H1 (cell line): Measurements from ENCODE around the gene FERMT1. TPM values are rescaled to one million over a fixed set of nuclear protein-coding genes. Genes with fewer than 3 reads are reported as not detected.

Experiments
- CTCF ChIA-PET: fragments of 300-600 bp; sonication (Branson Sonifier 250); formaldehyde crosslinking; loops from one replicate; lab custom pipeline; 2021; ENCODE audit not compliant: partially characterized antibody; lab: Charles Lee
- POLR2A ChIA-PET: fragments of 300-600 bp; sonication (Branson Sonifier 250); formaldehyde crosslinking; loops from one replicate; lab custom pipeline; 2021; ENCODE audit warnings: inconsistent platforms; ENCODE audit not compliant: partially characterized antibody; lab: Charles Lee
- DNase-seq, 2 experiments: peaks; one replicate each; pipeline versions ENCODE4 v3.0.0 to v3.0.0-alpha.2; 2010 to 2022; ENCODE audit warnings: low spot score in 2 of 2, low read depth in 1 of 2, mixed read lengths in 1 of 2
- FAIRE-seq: peaks from 2 replicates; lab custom pipeline; 2011; peaks lifted over from hg19 to GRCh38; lab: Jason Lieb, UNC
- H2AFZ ChIP-seq: 2 replicates; pipeline ENCODE4 v1.8.1; 2012; ENCODE audit warnings: low read length, inconsistent platforms
- H2AK5ac ChIP-seq: 2 replicates; pipeline ENCODE4 v1.6.1; 2013; ENCODE audit warnings: low read depth, low read length
- H2BK120ac ChIP-seq: replicated peaks from 2 replicates; pipeline ENCODE3; 2013; ENCODE audit warnings: low read depth, low read length, inconsistent platforms
- H2BK12ac ChIP-seq: 2 replicates; pipeline ENCODE4 v1.6.1; 2013; ENCODE audit warnings: low read depth, low read length
- H2BK15ac ChIP-seq: 2 replicates; pipeline ENCODE4 v1.6.1; 2013; ENCODE audit warnings: low read length
- H2BK20ac ChIP-seq: 2 replicates; pipeline ENCODE4 v1.6.1; 2013; ENCODE audit warnings: low read length
- H2BK5ac ChIP-seq: 2 replicates; pipeline ENCODE4 v1.6.1; 2013; ENCODE audit warnings: low read depth, low read length
- H3K14ac ChIP-seq: 2 replicates; pipeline ENCODE4 v1.6.1; 2013; ENCODE audit warnings: inconsistent platforms; ENCODE audit not compliant: insufficient read length
- H3K18ac ChIP-seq: 2 replicates; pipeline ENCODE4 v1.6.1; 2013; ENCODE audit warnings: low read length; ENCODE audit errors: extremely low read depth
- H3K23ac ChIP-seq: 2 replicates; pipeline ENCODE4 v1.6.1; 2013; ENCODE audit warnings: inconsistent platforms; ENCODE audit not compliant: insufficient read length
- H3K23me2 ChIP-seq: 2 replicates; pipeline ENCODE4 v1.6.1; 2013; ENCODE audit warnings: low read depth, low read length
- H3K27ac ChIP-seq: 2 replicates; pipeline ENCODE4 v1.6.1; 2011; ENCODE audit warnings: low read depth, low read length, inconsistent platforms
- H3K27me3 ChIP-seq, 4 experiments: replicated peaks in 1 of 4; 1 replicate in 1 of 4; 2 replicates in 3 of 4; pipeline versions ENCODE4 v1.6.1 to v1.8.1; 2011 to 2013; ENCODE audit warnings: low read length in 3 of 4, mild to moderate bottlenecking in 3 of 4, inconsistent platforms in 2 of 4, mixed read lengths in 2 of 4, moderate library complexity in 1 of 4; ENCODE audit not compliant: control insufficient read depth in 3 of 4, insufficient read depth in 3 of 4; ENCODE audit errors: extremely low read depth in 1 of 4
- H3K36me3 ChIP-seq, 4 experiments: 2 replicates each; pipeline versions ENCODE4 v1.6.1 to v1.8.1; 2011 to 2013; ENCODE audit warnings: mild to moderate bottlenecking in 4 of 4, low read length in 3 of 4, moderate library complexity in 2 of 4, control low read depth in 1 of 4, inconsistent platforms in 1 of 4; ENCODE audit not compliant: insufficient read depth in 4 of 4, control insufficient read depth in 2 of 4
- H3K4ac ChIP-seq: replicated peaks from 2 replicates; pipeline ENCODE3; 2013; ENCODE audit warnings: low read length, low read depth, mixed read lengths, inconsistent platforms; ENCODE audit not compliant: insufficient read length
- H3K4me1 ChIP-seq, 4 experiments: replicated peaks in 1 of 4; 1 replicate in 1 of 4; 2 replicates in 3 of 4; pipeline versions ENCODE4 v1.6.1 to v1.8.1; 2011 to 2013; ENCODE audit warnings: low read length in 3 of 4, inconsistent platforms in 2 of 4, mixed read lengths in 1 of 4; ENCODE audit not compliant: insufficient read depth in 4 of 4, control insufficient read depth in 3 of 4
- H3K4me2 ChIP-seq, 2 experiments: 2 replicates each; pipeline versions ENCODE4 v1.6.1 to v1.8.1; 2011 to 2013; ENCODE audit warnings: low read depth in 2 of 2, low read length in 2 of 2, control low read depth in 1 of 2, inconsistent platforms in 1 of 2, mild to moderate bottlenecking in 1 of 2; ENCODE audit not compliant: insufficient read depth in 1 of 2
- H3K4me3 ChIP-seq, 4 experiments: fragments of 200-600, 300-600 bp in 1 of 4; sonication (generic), shearing (Covaris generic), sonication (Bioruptor Twin) in 1 of 4; 2 replicates each; pipeline versions ENCODE4 v1.5.1 to v1.8.1; 2011 to 2016; ENCODE audit warnings: low read length in 4 of 4, low read depth in 3 of 4, control low read depth in 2 of 4, inconsistent platforms in 2 of 4, mild to moderate bottlenecking in 2 of 4, mixed read lengths in 1 of 4, moderate library complexity in 1 of 4; ENCODE audit not compliant: insufficient read depth in 2 of 4; ENCODE audit errors: extremely low read depth in 1 of 4
- H3K56ac ChIP-seq: replicated peaks from 2 replicates; pipeline ENCODE3; 2013; ENCODE audit warnings: low read depth, mild to moderate bottlenecking, mixed read lengths, low read length, inconsistent platforms; ENCODE audit not compliant: insufficient read length
- H3K79me1 ChIP-seq: 2 replicates; pipeline ENCODE4 v1.6.1; 2013; ENCODE audit warnings: low read depth, low read length, control low read depth
- H3K79me2 ChIP-seq, 2 experiments: 2 replicates each; pipeline versions ENCODE4 v1.6.1 to v1.8.1; 2012 to 2013; ENCODE audit warnings: low read length in 2 of 2, mild to moderate bottlenecking in 2 of 2, inconsistent platforms in 1 of 2; ENCODE audit not compliant: insufficient read depth in 2 of 2, control insufficient read depth in 1 of 2
- H3K9ac ChIP-seq, 4 experiments: replicated peaks in 1 of 4; 1 replicate in 1 of 4; 2 replicates in 3 of 4; pipeline versions ENCODE4 v1.6.1 to v1.8.1; 2011 to 2013; ENCODE audit warnings: low read depth in 3 of 4, low read length in 3 of 4, control low read depth in 2 of 4, mild to moderate bottlenecking in 2 of 4, moderate library complexity in 2 of 4, inconsistent platforms in 1 of 4; ENCODE audit errors: extremely low read depth in 1 of 4
- H3K9me3 ChIP-seq, 2 experiments: 2 replicates each; pipeline versions ENCODE4 v1.6.1 to v1.8.1; 2012 to 2013; ENCODE audit warnings: mild to moderate bottlenecking in 2 of 2, moderate library complexity in 2 of 2, control low read depth in 1 of 2, inconsistent platforms in 1 of 2, low read depth in 1 of 2, low read length in 1 of 2, mixed read lengths in 1 of 2; ENCODE audit not compliant: insufficient read depth in 2 of 2
- H4K20me1 ChIP-seq, 2 experiments: replicated peaks in 1 of 2; 2 replicates each; pipeline versions ENCODE3 to v1.8.1; 2011 to 2013; ENCODE audit warnings: inconsistent platforms in 2 of 2, low read length in 2 of 2, mild to moderate bottlenecking in 1 of 2; ENCODE audit not compliant: insufficient read depth in 2 of 2, control insufficient read depth in 1 of 2
- H4K5ac ChIP-seq: 2 replicates; pipeline ENCODE4 v1.6.1; 2013; ENCODE audit warnings: low read length, low read depth, mixed read lengths, inconsistent platforms; ENCODE audit not compliant: insufficient read length
- H4K8ac ChIP-seq: 2 replicates; pipeline ENCODE4 v1.8.0; 2013; ENCODE audit warnings: mild to moderate bottlenecking, moderate library complexity, low read length, inconsistent platforms; ENCODE audit not compliant: insufficient read depth; ENCODE audit errors: extremely low read depth
- H4K91ac ChIP-seq: replicated peaks from 2 replicates; pipeline ENCODE3; 2013; ENCODE audit warnings: low read length, mixed read lengths, inconsistent platforms; ENCODE audit not compliant: insufficient read length
- WGBS, 2 experiments: shearing (Covaris generic) in 1 of 2; methylation state at CpG; one replicate each; pipeline versions ENCODE4 v1.1.6 to v1.1.7; 2013 to 2015; ENCODE audit warnings: low lambda C conversion rate in 2 of 2, mixed read lengths in 2 of 2, inconsistent platforms in 1 of 2, low coverage in 1 of 2, missing lambda C conversion rate in 1 of 2; ENCODE audit not compliant: insufficient replicate concordance in 2 of 2, insufficient coverage in 1 of 2, insufficient read length in 1 of 2; ENCODE audit errors: extremely low coverage in 1 of 2, missing lambda C conversion rate in 1 of 2; 5-methylcytosine and 5-hydroxymethylcytosine counted together
- polyA plus RNA-seq, 7 experiments: library from polyadenylated mRNA; depleted of rRNA in 3 of 7; stranded (reverse) in 5 of 7; unstranded in 2 of 7; fragments of >200 nt in 5 of 7; fragments of 200-250 nt in 2 of 7; gene quantifications; 1 replicate in 5 of 7; 2 replicates in 1 of 7; 4 replicates in 1 of 7; pipeline versions ENCODE4 v1.2.1 to v1.2.3, GENCODE V29; 2011 to 2013; ENCODE audit warnings: missing spikeins in 2 of 7, mixed read lengths in 2 of 7
- total RNA-seq: library from RNA; stranded (reverse); fragmentation: NEBNext Ultra II Directional; extraction: Animal tissue kit (Norgen Biotek cat#: 25700); gene quantifications from 2 replicates; pipeline ENCODE4 v1.2.1, GENCODE V29; 2021

Gene FERMT1
- total and polyA plus RNA-seq, 2 of the 8 experiments (the other 6 are each of a cell fraction or from before 2014, with no cell fraction given): 4.2 to 17.8 TPM

GRCh38 chr20:6061544-6061943 is 61.3 kb downstream of the FERMT1 start:
- Histone ChIP-seq H2BK12ac (no peak overlapping the region), H3K4me2 (no peak overlapping the region), H4K8ac (no peak overlapping the region; the same call in 1 of the 2 replicates), H2BK15ac (no peak overlapping the region), H3K4me1 (no peaks in the 10 kb centered on the region), H4K91ac (no peak overlapping the region), H3K14ac (no peak overlapping the region), H3K18ac (no peak overlapping the region), H2BK120ac (no peak overlapping the region), H3K27me3 (no peaks in the 10 kb centered on the region), H2AK5ac (no peak overlapping the region), H2AFZ (no peak overlapping the region), H4K20me1 (no peaks in the 10 kb centered on the region), H3K23me2 (no peaks in the 10 kb centered on the region), H4K5ac (no peak overlapping the region), H2BK5ac (no peak overlapping the region), H3K36me3 (no peaks in the 10 kb centered on the region), H3K4ac (no peak overlapping the region), H2BK20ac (no peak overlapping the region), H3K4me3 (no peak overlapping the region), H3K56ac (no peak overlapping the region), H3K23ac (no peak overlapping the region), H3K9ac (no peak overlapping the region), H3K79me2 (no peaks in the 10 kb centered on the region), H3K27ac (no peak overlapping the region), H3K79me1 (no peaks in the 10 kb centered on the region), H3K9me3 (no peaks in the 10 kb centered on the region)
- DNase-seq: no peak
- CTCF ChIA-PET: interaction anchor here (4.6 kb wide), 1 partner anchor 14 kb away, joined by 22 read pairs; no protein-coding TSS in a partner anchor
- FAIRE-seq: no peak
- POLR2A ChIA-PET: no interaction called here
- 74% methylated on average over 2 of the region's 2 CpGs; no CpG with 5 or more reads in 1 of the 2 experiments for WGBS, 2 experiments
